ENCODE data around the gene STX8. TPM values are rescaled to one million over a fixed set of nuclear protein-coding genes. Genes with fewer than 3 reads are reported as not detected.

Gene STX8
- total RNA-seq, 4 donors from 2014 or later, result 58.6 to 86.9 (median 66.3) TPM

DNA sequence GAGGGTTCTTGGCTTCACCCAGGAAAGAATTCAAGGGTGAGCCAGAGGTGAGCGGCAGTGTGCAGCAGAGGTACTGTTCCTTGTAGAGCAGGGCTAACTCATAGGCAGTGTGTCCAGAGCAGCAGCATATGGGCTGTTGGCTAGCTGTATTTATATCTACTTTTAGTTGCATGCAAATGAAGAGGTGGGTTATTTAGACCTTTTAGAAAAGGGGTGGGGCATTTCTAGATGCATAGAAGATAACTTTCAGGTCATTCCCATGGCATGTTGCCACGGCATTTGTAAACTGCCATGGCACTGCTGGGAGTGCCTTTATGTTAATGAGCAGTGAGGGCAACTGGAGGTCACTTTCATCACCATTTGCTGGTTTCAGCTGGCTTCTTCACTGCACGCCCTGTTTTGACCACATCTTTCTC is 141.0 kb downstream of the STX8 start:
- TF ChIP-seq, protein P1, sequence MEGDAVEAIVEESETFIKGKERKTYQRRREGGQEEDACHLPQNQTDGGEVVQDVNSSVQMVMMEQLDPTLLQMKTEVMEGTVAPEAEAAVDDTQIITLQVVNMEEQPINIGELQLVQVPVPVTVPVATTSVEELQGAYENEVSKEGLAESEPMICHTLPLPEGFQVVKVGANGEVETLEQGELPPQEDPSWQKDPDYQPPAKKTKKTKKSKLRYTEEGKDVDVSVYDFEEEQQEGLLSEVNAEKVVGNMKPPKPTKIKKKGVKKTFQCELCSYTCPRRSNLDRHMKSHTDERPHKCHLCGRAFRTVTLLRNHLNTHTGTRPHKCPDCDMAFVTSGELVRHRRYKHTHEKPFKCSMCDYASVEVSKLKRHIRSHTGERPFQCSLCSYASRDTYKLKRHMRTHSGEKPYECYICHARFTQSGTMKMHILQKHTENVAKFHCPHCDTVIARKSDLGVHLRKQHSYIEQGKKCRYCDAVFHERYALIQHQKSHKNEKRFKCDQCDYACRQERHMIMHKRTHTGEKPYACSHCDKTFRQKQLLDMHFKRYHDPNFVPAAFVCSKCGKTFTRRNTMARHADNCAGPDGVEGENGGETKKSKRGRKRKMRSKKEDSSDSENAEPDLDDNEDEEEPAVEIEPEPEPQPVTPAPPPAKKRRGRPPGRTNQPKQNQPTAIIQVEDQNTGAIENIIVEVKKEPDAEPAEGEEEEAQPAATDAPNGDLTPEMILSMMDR (IDR thresholded peaks at IDR 0.05), result no peak
- DNase-seq (ENCODE audit: low spot score), result no peak
- ATAC-seq (ENCODE audit: low FRiP score), result no peak

DNA sequence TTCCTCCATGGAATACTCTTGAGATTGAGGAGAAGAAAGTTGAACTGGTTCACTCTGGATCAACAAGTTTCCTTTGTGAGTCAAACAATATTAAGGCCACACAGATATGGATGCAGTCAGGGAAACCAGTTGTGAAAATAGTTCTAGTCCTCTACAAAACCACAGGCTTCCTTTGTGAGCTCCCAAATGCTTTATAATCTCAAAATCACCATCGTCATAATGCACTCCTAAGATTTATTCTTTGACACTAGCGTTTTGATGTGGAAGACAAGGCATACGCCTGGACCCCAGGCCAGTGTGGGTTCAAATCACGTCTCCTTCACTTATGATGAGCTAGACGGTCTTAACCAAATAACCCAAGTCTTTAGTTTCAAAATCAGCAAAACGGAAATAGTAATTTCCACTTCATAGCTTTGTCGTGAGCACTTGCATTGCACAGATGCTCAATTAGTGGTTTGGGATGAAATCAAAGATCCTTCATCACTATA is 142.6 kb downstream of the STX8 start:
- DNase-seq (ENCODE audit: low spot score) (no peak), ATAC-seq (ENCODE audit: low FRiP score) (no peak)
- TF ChIP-seq, protein P1 (IDR thresholded peaks at IDR 0.05), result no peak

DNA sequence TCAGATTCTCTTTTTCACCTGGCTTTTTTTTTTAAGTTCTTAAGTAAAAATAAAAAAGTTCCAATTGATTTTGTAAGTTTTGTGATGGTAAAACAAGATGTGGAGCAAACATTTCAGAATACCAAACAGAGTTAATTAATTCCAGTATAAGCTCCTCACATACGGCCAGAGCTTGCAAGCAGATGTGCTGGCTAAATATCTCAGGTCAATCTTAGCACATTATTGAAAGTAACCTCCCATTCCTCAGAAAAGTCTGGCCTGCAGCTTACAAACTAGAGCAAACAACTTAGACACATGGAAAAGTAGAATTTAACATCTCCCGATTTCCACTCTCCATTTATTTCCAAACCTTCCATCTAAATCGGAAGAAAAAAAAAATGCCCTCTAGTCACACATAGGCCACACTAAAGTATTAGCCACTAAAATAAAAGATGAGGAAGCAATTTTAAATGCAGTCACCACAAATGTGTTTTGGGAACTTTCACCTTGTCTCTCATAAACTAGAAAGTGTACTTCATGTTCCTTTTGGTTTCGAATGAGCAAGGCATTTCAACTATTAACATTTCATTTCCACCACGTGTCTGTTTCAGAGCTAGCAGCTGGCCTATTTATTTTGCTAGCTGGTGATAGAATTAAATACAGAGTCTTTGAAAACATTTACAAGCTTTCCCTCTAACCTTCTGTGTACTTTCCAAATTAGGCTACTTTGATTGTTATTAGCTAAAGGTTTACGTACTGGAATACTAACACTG is 143.3 kb downstream of the STX8 start:
- DNase-seq (ENCODE audit: low spot score) (no peak), ATAC-seq (ENCODE audit: low FRiP score) (no peak)
- TF ChIP-seq, protein P1 (IDR thresholded peaks at IDR 0.05), result no peak

DNA sequence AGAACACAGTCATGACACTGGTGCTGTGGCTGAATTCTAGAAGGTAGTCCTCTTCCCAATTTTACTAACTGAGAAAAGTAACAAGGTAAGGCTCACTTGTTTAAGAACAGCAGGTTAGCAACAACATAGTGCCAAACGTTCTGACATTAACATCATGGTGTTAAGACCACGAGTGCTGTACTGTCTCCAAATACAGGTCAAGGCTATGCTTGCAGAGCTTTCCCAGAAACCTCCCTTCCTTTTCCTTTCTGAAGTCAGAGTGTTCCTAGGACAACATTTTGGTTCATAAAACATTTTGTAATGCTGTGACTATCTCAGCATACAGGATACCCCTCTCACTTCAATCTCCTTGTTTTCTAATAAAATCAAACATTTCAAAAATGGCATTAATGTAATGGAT is 144.0 kb downstream of the STX8 start:
- ATAC-seq (ENCODE audit: low FRiP score) (no peak), DNase-seq (ENCODE audit: low spot score) (no peak)
- TF ChIP-seq, protein P1 (IDR thresholded peaks at IDR 0.05), result no peak

DNA sequence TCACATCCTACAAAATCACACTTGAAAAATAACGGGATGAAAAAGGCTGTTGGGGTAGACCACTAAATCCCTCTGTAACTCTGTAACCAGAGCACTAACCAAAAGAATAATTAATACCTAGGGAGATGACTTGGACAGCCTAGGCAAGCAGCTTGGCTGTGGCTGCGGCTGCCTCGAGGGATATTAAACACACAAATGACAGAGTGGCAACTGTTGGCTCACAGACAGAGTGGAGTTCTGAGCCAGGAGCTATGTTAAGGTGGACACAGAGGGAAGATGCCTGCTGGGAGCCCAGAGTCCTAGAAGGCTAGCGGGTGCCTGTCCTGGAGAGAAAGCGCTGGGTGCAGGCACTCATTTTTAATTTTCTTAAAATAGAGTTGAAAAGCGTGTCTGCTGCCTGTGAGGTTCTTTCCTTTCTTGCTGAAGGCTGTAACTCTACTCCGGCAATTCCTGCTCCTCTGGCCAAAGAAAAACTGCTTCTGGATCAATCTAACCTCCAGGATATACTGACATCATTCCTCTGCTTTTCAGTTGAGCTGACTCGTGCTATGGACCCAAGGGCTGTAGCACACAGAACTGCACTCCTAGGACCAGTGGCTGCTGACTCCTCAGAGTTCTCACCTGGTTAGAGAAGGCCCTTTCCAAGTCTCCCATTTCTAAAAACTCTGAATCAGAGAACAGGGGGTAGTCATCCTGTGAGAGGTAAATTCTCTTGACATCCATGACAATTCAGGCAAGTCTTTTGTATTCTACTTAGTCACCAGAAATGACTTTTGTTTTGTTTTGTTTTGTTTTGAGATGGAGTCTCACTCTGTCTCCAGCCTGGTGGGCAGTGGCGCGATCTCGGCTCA is 147.9 kb downstream of the STX8 start:
- TF ChIP-seq, protein P1 (IDR thresholded peaks at IDR 0.05), result no peak
- no peak for ATAC-seq (ENCODE audit: low FRiP score)
- DNase-seq (ENCODE audit: low spot score), result no peak

DNA sequence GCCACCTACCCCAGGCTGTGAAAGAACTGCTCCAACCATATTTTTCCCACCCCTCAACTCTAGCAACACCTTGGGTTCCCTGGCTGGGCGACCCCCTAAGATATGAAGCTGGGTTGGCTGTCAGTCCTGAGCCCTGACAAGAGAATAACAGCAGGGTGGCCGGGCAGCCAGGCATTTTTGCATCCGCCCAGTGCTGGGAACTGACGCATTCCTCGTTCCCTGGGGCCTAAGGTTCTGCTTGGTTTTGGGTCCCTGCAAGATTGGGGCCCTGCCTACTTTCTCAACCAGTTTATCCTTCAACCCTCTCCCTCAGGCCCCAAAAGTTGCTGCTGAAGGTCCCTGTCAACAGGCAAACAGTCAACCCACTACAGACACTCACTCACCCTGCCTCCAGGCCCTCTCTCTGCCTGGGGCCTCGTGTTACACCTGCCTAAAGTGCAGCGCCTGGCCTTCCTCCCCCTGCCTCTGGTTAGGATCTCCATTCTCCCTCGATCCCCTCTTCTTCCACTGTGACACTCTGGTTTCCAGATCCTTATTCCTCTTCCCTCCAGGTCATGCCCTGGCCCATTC is 151.5 kb downstream of the STX8 start:
- TF ChIP-seq, protein P1 (IDR thresholded peaks at IDR 0.05), result no peak
- DNase-seq (ENCODE audit: low spot score) (no peak), ATAC-seq (ENCODE audit: low FRiP score) (no peak)

Measured in omental fat pad (tissue), 4 donors.